Vagina (tissue), 2 donors: ENCODE data around the gene CPT1A. TPM values are rescaled to one million over a fixed set of nuclear protein-coding genes. Genes with fewer than 3 reads are reported as not detected.

ENCODE experiments used
- DNase-seq, 2 donors: peaks; one replicate each; pipeline ENCODE4 v3.0.0-alpha.2; 2017; ENCODE audit errors: extremely low spot score in 2 of 2
- H3K27ac ChIP-seq: fragments of 200-600 bp; sonication (generic); one replicate; pipeline ENCODE4 v1.5.1; 2019
- H3K27me3 ChIP-seq: fragments of 200-600 bp; sonication (generic); one replicate; pipeline ENCODE4 v1.5.1; 2019
- H3K36me3 ChIP-seq, 2 donors: fragments of 200-600 bp; sonication (generic); one replicate each; pipeline ENCODE4 v1.5.1; 2017 to 2019
- H3K4me1 ChIP-seq: fragments of 200-600 bp; sonication (generic); one replicate; pipeline ENCODE4 v1.5.1; 2019
- H3K4me3 ChIP-seq, 2 donors: fragments of 200-600 bp; sonication (generic); 1 replicate in 1 of 2; 2 replicates in 1 of 2; pipeline ENCODE4 v1.5.1; 2016 to 2019
- H3K9me3 ChIP-seq: fragments of 200-600 bp; sonication (generic); one replicate; pipeline ENCODE4 v1.5.1; 2019
- POLR2A ChIP-seq, 2 donors: fragments of 450-650 bp; IDR thresholded peaks; one replicate each; pipeline ENCODE4 v1.6.1; 2017; ENCODE audit warnings: antibody characterized with exemption in 2 of 2, mild to moderate bottlenecking in 2 of 2, moderate library complexity in 2 of 2
- POLR2AphosphoS5 ChIP-seq, 2 donors: sonication (generic); formaldehyde crosslinking; IDR thresholded peaks; one replicate each; pipeline ENCODE4 v1.9.0; 2017; ENCODE audit warnings: antibody characterized with exemption in 2 of 2, mild to moderate bottlenecking in 2 of 2, low read depth in 1 of 2; ENCODE audit not compliant: insufficient read depth in 1 of 2
- intact Hi-C: fragments of 100-400 bp; cut with DNase I; formaldehyde crosslinking; loops from one replicate; pipeline ENCODE4 v1.15.1; 2023
- total RNA-seq: library from RNA; depleted of rRNA; stranded (reverse); fragments of >200 nt; gene quantifications from one replicate; pipeline ENCODE4 v1.2.3, GENCODE V29; 2016
- TF ChIP-seq, protein P1 (sequence below), 3 experiments: fragments of 450-650 bp in 2 of 3; fragments of 200-600 bp in 1 of 3; sonication (generic) in 1 of 3; IDR thresholded peaks; one replicate each; pipeline ENCODE4 v1.5.1; 2017 to 2019; ENCODE audit warnings: antibody characterized with exemption in 3 of 3, mild to moderate bottlenecking in 2 of 3, moderate library complexity in 2 of 3

CPT1A gene
- total RNA-seq, 1 donor from 2014 or later = 80.8 TPM

DNA sequence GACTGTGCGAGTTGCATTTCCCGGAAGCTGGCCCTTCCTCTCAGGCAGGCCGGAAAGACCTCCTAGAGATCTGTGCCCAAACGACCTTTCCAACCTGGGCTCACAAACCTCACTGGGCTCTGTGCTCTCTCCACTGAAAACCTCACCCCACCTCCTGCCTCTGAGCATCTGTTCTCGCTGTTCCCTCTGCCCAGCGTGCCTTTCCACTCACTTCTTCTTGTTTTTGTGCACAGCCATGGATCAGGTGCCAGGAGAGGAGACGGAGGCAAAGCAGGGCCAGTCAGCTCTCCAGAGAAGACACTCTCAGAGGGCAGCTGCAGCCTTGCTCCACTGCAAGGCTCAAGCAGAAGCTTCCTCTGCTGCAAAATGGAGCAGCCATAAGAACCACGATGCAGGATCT lies 10.9 kb upstream of the CPT1A start:
- no peak for DNase-seq
- TF ChIP-seq, protein P1, sequence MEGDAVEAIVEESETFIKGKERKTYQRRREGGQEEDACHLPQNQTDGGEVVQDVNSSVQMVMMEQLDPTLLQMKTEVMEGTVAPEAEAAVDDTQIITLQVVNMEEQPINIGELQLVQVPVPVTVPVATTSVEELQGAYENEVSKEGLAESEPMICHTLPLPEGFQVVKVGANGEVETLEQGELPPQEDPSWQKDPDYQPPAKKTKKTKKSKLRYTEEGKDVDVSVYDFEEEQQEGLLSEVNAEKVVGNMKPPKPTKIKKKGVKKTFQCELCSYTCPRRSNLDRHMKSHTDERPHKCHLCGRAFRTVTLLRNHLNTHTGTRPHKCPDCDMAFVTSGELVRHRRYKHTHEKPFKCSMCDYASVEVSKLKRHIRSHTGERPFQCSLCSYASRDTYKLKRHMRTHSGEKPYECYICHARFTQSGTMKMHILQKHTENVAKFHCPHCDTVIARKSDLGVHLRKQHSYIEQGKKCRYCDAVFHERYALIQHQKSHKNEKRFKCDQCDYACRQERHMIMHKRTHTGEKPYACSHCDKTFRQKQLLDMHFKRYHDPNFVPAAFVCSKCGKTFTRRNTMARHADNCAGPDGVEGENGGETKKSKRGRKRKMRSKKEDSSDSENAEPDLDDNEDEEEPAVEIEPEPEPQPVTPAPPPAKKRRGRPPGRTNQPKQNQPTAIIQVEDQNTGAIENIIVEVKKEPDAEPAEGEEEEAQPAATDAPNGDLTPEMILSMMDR (IDR thresholded peaks at IDR 0.05) = no peak
- TF ChIP-seq POLR2AphosphoS5 (IDR thresholded peaks at IDR 0.05; ENCODE audit: insufficient read depth in 1 of 2, low read depth in 1 of 2) (no peak), POLR2A (IDR thresholded peaks at IDR 0.05) (no peak)
- H3K9me3 ChIP-seq = no peaks in the 10 kb centered on the region
- H3K4me3 ChIP-seq = no peak overlapping the region
- no peak overlapping the region for H3K27ac ChIP-seq
- intact Hi-C loops = no loop called here
- no peaks in the 10 kb centered on the region for H3K36me3 ChIP-seq
- H3K27me3 ChIP-seq = no peaks in the 10 kb centered on the region
- peaks cover 20% of the 10 kb centered on the region for H3K4me1 ChIP-seq

DNA sequence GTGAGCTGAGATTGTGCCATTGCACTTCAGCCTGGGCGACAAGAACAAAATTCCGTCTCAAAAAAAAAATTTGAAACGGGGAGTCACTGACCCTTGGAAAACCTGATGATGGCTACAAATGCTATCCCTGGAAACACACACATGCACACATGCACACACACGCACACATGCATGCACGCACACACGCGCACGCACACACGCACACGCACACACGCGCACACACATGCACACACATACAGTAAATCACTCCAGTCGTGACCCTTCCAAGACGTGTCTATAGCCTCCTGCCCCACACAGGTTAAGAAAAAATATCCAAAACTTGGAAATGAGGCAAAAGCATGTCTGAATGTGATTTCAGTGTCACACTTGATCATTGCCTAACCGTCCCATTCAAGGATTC lies 6.7 kb upstream of the CPT1A start:
- Histone ChIP-seq H3K4me3 (no peak overlapping the region), H3K9me3 (no peaks in the 10 kb centered on the region)
- intact Hi-C loops = no loop called here

DNA sequence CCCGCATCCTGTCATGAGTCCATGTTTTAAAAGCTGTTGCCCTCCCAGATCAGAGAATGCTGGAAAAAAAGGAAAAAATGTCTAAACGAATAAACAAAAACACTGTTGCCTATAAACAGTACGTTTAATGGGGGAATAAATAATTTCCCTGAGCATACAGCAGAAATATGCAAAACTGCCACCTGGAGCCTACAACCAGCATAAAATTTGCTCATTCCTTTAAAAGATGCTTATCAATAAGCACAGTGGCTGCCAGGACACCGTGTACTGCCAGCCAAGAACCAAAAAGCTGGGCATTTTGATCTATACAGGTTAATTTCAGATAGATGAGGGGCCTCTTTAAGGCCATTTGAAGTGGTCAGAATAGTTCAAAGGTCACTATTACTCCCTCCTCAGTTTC lies 5.7 kb upstream of the CPT1A start:
- no peak overlapping the region for H3K27ac ChIP-seq
- H3K36me3 ChIP-seq = no peaks in the 10 kb centered on the region
- H3K27me3 ChIP-seq = no peaks in the 10 kb centered on the region
- no peak for DNase-seq
- intact Hi-C loops = no loop called here
- TF ChIP-seq, protein P1 (IDR thresholded peaks at IDR 0.05) = no peak
- TF ChIP-seq POLR2A (IDR thresholded peaks at IDR 0.05) (no peak), POLR2AphosphoS5 (IDR thresholded peaks at IDR 0.05; ENCODE audit: insufficient read depth in 1 of 2, low read depth in 1 of 2) (no peak)
- no peaks in the 10 kb centered on the region for H3K9me3 ChIP-seq
- H3K4me3 ChIP-seq = no peak overlapping the region
- peaks cover 4% of the 10 kb centered on the region for H3K4me1 ChIP-seq

More for the DNA sequence above, 6.7 kb upstream of the CPT1A start:
- Histone ChIP-seq H3K27me3 (no peaks in the 10 kb centered on the region), H3K36me3 (no peaks in the 10 kb centered on the region), H3K27ac (no peak overlapping the region), H3K4me1 (no peaks in the 10 kb centered on the region)
- DNase-seq = no peak
- no peak for TF ChIP-seq POLR2AphosphoS5 (IDR thresholded peaks at IDR 0.05; ENCODE audit: insufficient read depth in 1 of 2, low read depth in 1 of 2)
- TF ChIP-seq POLR2A (IDR thresholded peaks at IDR 0.05) = no peak
- TF ChIP-seq, protein P1 (IDR thresholded peaks at IDR 0.05) = no peak

DNA sequence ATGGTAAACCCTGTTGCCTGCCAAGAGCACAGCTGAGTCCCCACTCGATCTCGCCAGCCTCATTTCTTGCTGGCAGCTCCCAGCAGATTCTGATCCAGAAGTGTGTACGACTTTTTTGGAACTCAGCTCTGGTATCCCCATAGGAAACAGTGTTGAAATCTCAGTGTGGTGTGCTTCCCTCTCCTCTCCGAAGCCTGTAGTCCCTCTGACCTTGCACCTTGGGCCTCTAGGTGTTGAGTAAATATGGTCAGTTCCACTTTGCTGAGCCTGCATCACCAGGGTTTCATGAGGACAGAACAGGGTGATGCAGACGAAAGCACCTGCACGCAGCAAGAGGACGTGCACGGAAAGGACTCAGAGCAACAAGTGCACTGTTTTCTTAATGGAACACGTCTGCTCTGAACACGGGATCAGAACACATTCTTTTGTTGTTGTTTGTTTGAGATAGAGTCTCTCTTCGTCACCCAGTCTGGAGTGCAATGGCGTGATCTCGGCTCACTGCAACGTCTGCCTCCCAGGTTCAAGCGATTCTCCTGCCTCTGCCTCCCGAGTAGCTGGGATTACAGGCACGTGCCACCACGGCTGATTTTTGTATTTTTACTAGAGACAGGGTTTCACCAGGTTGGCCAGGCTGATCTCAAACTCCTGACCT lies 3.8 kb upstream of the CPT1A start:
- Histone ChIP-seq H3K4me1 (peaks cover 11% of the 10 kb centered on the region), H3K9me3 (no peaks in the 10 kb centered on the region), H3K36me3 (no peaks in the 10 kb centered on the region), H3K27me3 (no peaks in the 10 kb centered on the region), H3K4me3 (no peak overlapping the region), H3K27ac (no peak overlapping the region)
- DNase-seq = no peak
- intact Hi-C loops = no loop called here
- TF ChIP-seq POLR2AphosphoS5 (IDR thresholded peaks at IDR 0.05; ENCODE audit: insufficient read depth in 1 of 2, low read depth in 1 of 2) = no peak
- TF ChIP-seq, protein P1 (IDR thresholded peaks at IDR 0.05) = no peak
- no peak for TF ChIP-seq POLR2A (IDR thresholded peaks at IDR 0.05)

DNA sequence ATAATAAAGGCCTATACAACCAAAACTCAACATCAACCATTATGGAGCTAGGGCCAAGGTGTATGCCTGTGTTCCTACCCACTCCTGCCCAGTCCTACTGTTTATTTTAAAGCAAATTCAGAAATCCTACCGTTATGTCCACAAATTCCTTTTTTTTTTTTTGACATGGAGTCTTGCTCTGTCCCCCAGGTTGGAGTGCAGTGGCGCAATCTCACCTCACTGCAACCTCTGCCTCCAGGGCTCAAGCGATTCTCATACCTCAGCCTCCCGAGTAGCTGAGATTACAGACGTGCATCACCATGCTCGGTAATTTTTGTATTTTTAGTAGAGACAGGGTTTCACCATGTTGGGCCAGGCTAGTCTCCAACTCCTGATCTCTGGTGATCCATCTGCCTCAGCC lies 3.1 kb upstream of the CPT1A start:
- Histone ChIP-seq H3K9me3 (no peaks in the 10 kb centered on the region), H3K36me3 (no peaks in the 10 kb centered on the region), H3K27ac (no peak overlapping the region), H3K4me3 (no peak overlapping the region), H3K27me3 (no peaks in the 10 kb centered on the region), H3K4me1 (peaks cover 18% of the 10 kb centered on the region)
- TF ChIP-seq POLR2AphosphoS5 (IDR thresholded peaks at IDR 0.05; ENCODE audit: insufficient read depth in 1 of 2, low read depth in 1 of 2) (no peak), POLR2A (IDR thresholded peaks at IDR 0.05) (no peak)
- TF ChIP-seq, protein P1 (IDR thresholded peaks at IDR 0.05) = no peak
- intact Hi-C loops = no loop called here
- DNase-seq = no peak
